PFSK-1 (cell line): ENCODE measurements around the gene WDR48.

ENCODE experiments used
- FOXP2 ChIP-seq: optimal IDR thresholded peaks from 2 replicates; pipeline ENCODE3; 2011; ENCODE audit warnings: borderline replicate concordance, control low read depth, inconsistent platforms; ENCODE audit not compliant: insufficient read depth; ENCODE audit errors: extremely low read length, extremely low read depth
- POLR2AphosphoS5 ChIP-seq: IDR thresholded peaks from 2 replicates; pipeline ENCODE4 v1.6.1; 2012; ENCODE audit warnings: low read depth, mild to moderate bottlenecking, control low read depth, low read length, moderate library complexity
- TAF1 ChIP-seq: IDR thresholded peaks from 2 replicates; pipeline ENCODE4 v1.6.1; 2012; ENCODE audit warnings: low read length, control low read depth, borderline replicate concordance; ENCODE audit not compliant: insufficient read depth
- TF ChIP-seq, protein P1 (sequence below), 2 experiments: IDR thresholded peaks; 2 replicates each; pipeline versions ENCODE4 v1.6.1 to v1.8.0; 2011 to 2012; ENCODE audit warnings: low read depth in 2 of 2, low read length in 2 of 2, control low read depth in 1 of 2, inconsistent platforms in 1 of 2, mild to moderate bottlenecking in 1 of 2, moderate library complexity in 1 of 2; ENCODE audit not compliant: insufficient read depth in 1 of 2

DNA sequence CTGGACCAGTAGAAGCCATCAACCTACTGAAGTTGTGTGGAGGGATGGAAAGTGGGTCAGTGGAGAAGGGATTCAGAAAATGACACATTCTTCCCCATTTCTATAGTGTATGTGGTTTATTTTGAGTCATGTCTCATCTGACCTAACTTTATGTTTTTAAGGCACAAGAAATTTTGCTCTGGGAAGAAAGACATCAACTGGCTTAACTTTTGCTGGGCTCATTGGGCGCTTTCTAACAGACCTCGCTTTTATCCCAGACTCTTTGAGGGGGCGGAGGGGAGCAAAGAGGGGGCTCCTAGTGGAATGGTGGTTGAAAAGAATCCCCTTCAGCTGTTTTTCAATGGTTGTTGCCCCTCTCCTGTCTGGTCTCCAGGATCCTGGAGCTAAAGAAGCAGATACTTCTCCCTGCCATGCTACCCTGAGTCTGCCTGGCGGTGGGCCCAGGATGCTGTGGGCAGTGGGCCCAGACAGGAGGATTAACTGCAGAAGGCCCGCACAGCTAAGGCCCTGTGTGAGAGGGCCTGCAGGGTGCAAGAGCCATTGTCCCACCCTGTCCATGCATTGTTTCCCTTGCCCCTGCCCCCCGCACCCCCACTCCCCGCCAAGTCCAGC, 87.1 kb downstream of the WDR48 start:
- TF ChIP-seq TAF1 (no peak), POLR2AphosphoS5 (no peak), FOXP2 (no peak)
- TF ChIP-seq, protein P1, sequence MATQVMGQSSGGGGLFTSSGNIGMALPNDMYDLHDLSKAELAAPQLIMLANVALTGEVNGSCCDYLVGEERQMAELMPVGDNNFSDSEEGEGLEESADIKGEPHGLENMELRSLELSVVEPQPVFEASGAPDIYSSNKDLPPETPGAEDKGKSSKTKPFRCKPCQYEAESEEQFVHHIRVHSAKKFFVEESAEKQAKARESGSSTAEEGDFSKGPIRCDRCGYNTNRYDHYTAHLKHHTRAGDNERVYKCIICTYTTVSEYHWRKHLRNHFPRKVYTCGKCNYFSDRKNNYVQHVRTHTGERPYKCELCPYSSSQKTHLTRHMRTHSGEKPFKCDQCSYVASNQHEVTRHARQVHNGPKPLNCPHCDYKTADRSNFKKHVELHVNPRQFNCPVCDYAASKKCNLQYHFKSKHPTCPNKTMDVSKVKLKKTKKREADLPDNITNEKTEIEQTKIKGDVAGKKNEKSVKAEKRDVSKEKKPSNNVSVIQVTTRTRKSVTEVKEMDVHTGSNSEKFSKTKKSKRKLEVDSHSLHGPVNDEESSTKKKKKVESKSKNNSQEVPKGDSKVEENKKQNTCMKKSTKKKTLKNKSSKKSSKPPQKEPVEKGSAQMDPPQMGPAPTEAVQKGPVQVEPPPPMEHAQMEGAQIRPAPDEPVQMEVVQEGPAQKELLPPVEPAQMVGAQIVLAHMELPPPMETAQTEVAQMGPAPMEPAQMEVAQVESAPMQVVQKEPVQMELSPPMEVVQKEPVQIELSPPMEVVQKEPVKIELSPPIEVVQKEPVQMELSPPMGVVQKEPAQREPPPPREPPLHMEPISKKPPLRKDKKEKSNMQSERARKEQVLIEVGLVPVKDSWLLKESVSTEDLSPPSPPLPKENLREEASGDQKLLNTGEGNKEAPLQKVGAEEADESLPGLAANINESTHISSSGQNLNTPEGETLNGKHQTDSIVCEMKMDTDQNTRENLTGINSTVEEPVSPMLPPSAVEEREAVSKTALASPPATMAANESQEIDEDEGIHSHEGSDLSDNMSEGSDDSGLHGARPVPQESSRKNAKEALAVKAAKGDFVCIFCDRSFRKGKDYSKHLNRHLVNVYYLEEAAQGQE (IDR thresholded peaks at IDR 0.05; ENCODE audit: insufficient read depth in 1 of 2, low read depth in 2 of 2, low read length in 2 of 2), result no peak
